SH-SY5Y (cell line): ENCODE results near the gene TRIM66.

Source experiments
- GATA2 ChIP-seq: IDR thresholded peaks from 2 replicates; pipeline ENCODE4 v1.6.1; 2011; ENCODE audit warnings: mild to moderate bottlenecking, low read depth, low read length
- GATA3 ChIP-seq: IDR thresholded peaks from 2 replicates; pipeline ENCODE4 v1.6.1; 2011; ENCODE audit warnings: low read depth, mild to moderate bottlenecking, low read length, moderate library complexity

- TF ChIP-seq GATA2 (no peak), GATA3 (no peak)
These were observed 30.3 kb downstream of the TRIM66 start for GRCh38 chr11:8652140-8652539.
